GM21447 (cell line): Measurements from ENCODE around the gene ATP13A3.

ENCODE experiments used
- ATAC-seq: cut with Tn5 transposase; IDR thresholded peaks from one replicate; pipeline ENCODE4 v1.9.1; 2021; ENCODE audit not compliant: unreplicated experiment

ATP13A3 gene

GRCh38 chr3:194446172-194446571, 40.6 kb downstream of the ATP13A3 start:
- no peak for ATAC-seq

- no peak for ATAC-seq
Measured at GRCh38 chr3:194443901-194444300, 42.9 kb downstream of the ATP13A3 start.

GRCh38 chr3:194440756-194441155, 46.0 kb downstream of the ATP13A3 start:
- no peak for ATAC-seq

GRCh38 chr3:194439881-194440550, 46.8 kb downstream of the ATP13A3 start:
- no peak for ATAC-seq

- no peak for ATAC-seq
Measured at GRCh38 chr3:194434503-194434902, 52.3 kb downstream of the ATP13A3 start.

- no peak for ATAC-seq
Measured at GRCh38 chr3:194431554-194431953, 55.2 kb downstream of the ATP13A3 start.

- no peak for ATAC-seq
Measured at GRCh38 chr3:194425399-194425798, 61.4 kb downstream of the ATP13A3 start.

- no peak for ATAC-seq
Measured at GRCh38 chr3:194424953-194425352, 61.8 kb downstream of the ATP13A3 start.

GRCh38 chr3:194424373-194424772, 62.4 kb downstream of the ATP13A3 start:
- ATAC-seq: no peak

GRCh38 chr3:194423317-194423716, 63.5 kb downstream of the ATP13A3 start:
- ATAC-seq: no peak

- no peak for ATAC-seq
Measured at GRCh38 chr3:194422188-194422587, 64.6 kb downstream of the ATP13A3 start.

GRCh38 chr3:194418671-194419070, 68.1 kb downstream of the ATP13A3 start:
- ATAC-seq: no peak

GRCh38 chr3:194407423-194407822, 79.4 kb downstream of the ATP13A3 start:
- no peak for ATAC-seq

GRCh38 chr3:194405766-194406165, 81.0 kb downstream of the ATP13A3 start:
- no peak for ATAC-seq

- ATAC-seq: no peak
Measured at GRCh38 chr3:194404365-194405140, 82.2 kb downstream of the ATP13A3 start.

GRCh38 chr3:194401868-194402329, 84.9 kb downstream of the ATP13A3 start:
- no peak for ATAC-seq

- no peak for ATAC-seq
Measured at GRCh38 chr3:194401346-194401745, 85.5 kb downstream of the ATP13A3 start.

- no peak for ATAC-seq
Measured at GRCh38 chr3:194399874-194400411, 86.9 kb downstream of the ATP13A3 start.

GRCh38 chr3:194399166-194399565, 87.6 kb downstream of the ATP13A3 start, which contains the start of gene GP5:
GP5 (minus strand) TSS chr3:194399266; CDS start chr3:194398282, 984 bp downstream.
- no peak for ATAC-seq

GRCh38 chr3:194397757-194398312, 89.0 kb downstream of the ATP13A3 start:
- ATAC-seq: no peak

- no peak for ATAC-seq
Measured at GRCh38 chr3:194396859-194397756, 89.7 kb downstream of the ATP13A3 start.
